Central memory CD4-positive, alpha-beta T cell (primary cell): ENCODE data around the gene CEP41.
A peak's percentile ranks its signal among the peaks of the same experiment; 100 is the strongest.
"Not testable (repeated sequence)": the region's sequence is repeated elsewhere in the genome, so short reads cannot be mapped to it uniquely, and the experiment has no call there.

Source experiments
- DNase-seq: peaks from one replicate; pipeline ENCODE4 v3.0.0; 2022

The CEP41 gene

GRCh38 chr7:130461272-130461671 lies 20.5 kb upstream of the CEP41 start:
- no peak for DNase-seq

GRCh38 chr7:130458257-130458656 lies 17.4 kb upstream of the CEP41 start:
- DNase-seq = peak; percentile 3

GRCh38 chr7:130454959-130455358 lies 14.1 kb upstream of the CEP41 start:
- no peak for DNase-seq

- DNase-seq = no peak
These were observed 12.1 kb upstream of the CEP41 start for GRCh38 chr7:130452951-130453350.

- DNase-seq = not testable (repeated sequence)
These were observed 10.5 kb upstream of the CEP41 start for GRCh38 chr7:130451344-130451743.

- no peak for DNase-seq
These were observed 5.4 kb upstream of the CEP41 start for GRCh38 chr7:130446259-130446658.

GRCh38 chr7:130444751-130445407 lies 4.1 kb upstream of the CEP41 start:
- no peak for DNase-seq

GRCh38 chr7:130444234-130444633 lies 3.4 kb upstream of the CEP41 start:
- DNase-seq = no peak

GRCh38 chr7:130442601-130443000 lies 1.8 kb upstream of the CEP41 start:
- no peak for DNase-seq

- no peak for DNase-seq
These were observed 623 bp upstream of the CEP41 start for GRCh38 chr7:130441408-130441869.

GRCh38 chr7:130436253-130436652 lies 4.6 kb downstream of the CEP41 start:
- DNase-seq = no peak

GRCh38 chr7:130435311-130435854 lies 5.4 kb downstream of the CEP41 start:
- DNase-seq = no peak

- no peak for DNase-seq
These were observed 7.5 kb downstream of the CEP41 start for GRCh38 chr7:130433301-130433700.

GRCh38 chr7:130432886-130433285 lies 7.9 kb downstream of the CEP41 start:
- no peak for DNase-seq

- no peak for DNase-seq
These were observed 9.8 kb downstream of the CEP41 start for GRCh38 chr7:130430841-130431666.

- no peak for DNase-seq
These were observed 10.7 kb downstream of the CEP41 start for GRCh38 chr7:130430115-130430514.

- DNase-seq = no peak
These were observed 11.8 kb downstream of the CEP41 start for GRCh38 chr7:130429019-130429418.

GRCh38 chr7:130426564-130426963 lies 14.3 kb downstream of the CEP41 start:
- peak; percentile 3 for DNase-seq

GRCh38 chr7:130425796-130426195 lies 15.0 kb downstream of the CEP41 start:
- no peak for DNase-seq

- DNase-seq = no peak
These were observed 17.2 kb downstream of the CEP41 start for GRCh38 chr7:130423501-130424037.

- no peak for DNase-seq
These were observed 19.1 kb downstream of the CEP41 start for GRCh38 chr7:130421684-130422083.

GRCh38 chr7:130420943-130421578 lies 19.8 kb downstream of the CEP41 start:
- DNase-seq = no peak

- no peak for DNase-seq
These were observed 21.2 kb downstream of the CEP41 start for GRCh38 chr7:130419658-130420057.
